C4-2B (cell line): ENCODE measurements around the gene PIKFYVE.

Source experiments
- CTCF ChIP-seq: fragments of 450-650 bp; conservative IDR thresholded peaks from 2 replicates; pipeline ENCODE4 v1.5.1; 2017; ENCODE audit warnings: mild to moderate bottlenecking
- ZFX ChIP-seq: fragments of 450-650 bp; IDR thresholded peaks from 2 replicates; pipeline ENCODE4 v1.6.1; 2017

DNA sequence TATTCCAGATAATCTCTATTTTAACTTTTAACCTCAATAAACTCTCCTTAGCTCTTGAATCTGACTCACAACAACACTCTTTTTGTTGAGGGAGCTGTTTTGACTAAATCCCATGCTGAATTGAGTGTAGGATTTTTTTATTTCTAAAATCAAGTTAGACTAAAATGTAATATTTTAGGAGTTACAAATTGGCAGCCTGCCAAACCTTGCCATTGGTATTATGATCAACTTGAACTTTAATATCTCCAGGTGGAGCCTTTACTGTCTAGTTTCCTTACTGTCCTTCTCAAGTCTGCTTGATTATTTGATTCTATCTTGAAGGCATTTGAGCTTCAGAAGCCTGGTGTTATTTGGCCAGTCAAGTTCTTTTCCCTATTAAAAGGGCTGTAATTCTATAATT lies 8.7 kb downstream of the PIKFYVE start:
- TF ChIP-seq CTCF = no peak
- TF ChIP-seq ZFX = no peak
